Stomach (tissue), 9 donors: Measurements from ENCODE around the gene HS6ST3. TPM values are rescaled to one million over a fixed set of nuclear protein-coding genes. Genes with fewer than 3 reads are reported as not detected.

Source experiments
- DNase-seq, 2 donors: peaks; one replicate each; pipeline versions ENCODE4 v3.0.0 to v3.0.0-alpha.2; 2013 to 2019
- H3K27ac ChIP-seq, 5 donors: fragments of 200-600 bp in 4 of 5; sonication (generic) in 4 of 5; one replicate each; pipeline ENCODE4 v1.5.1; 2013 to 2019; ENCODE audit warnings: mild to moderate bottlenecking in 1 of 5, moderate library complexity in 1 of 5
- H3K27me3 ChIP-seq, 3 donors: fragments of 200-600 bp; sonication (generic); one replicate each; pipeline ENCODE4 v1.5.1; 2017 to 2019; ENCODE audit warnings: mixed run types in 1 of 3
- H3K36me3 ChIP-seq, 4 donors: fragments of 200-600 bp; sonication (generic); 1 replicate in 3 of 4; 2 replicates in 1 of 4; pipeline ENCODE4 v1.5.1; 2016 to 2019
- H3K4me1 ChIP-seq, 4 donors: fragments of 200-600 bp; sonication (generic); one replicate each; pipeline ENCODE4 v1.5.1; 2016 to 2019
- H3K4me3 ChIP-seq, 4 donors: fragments of 200-600 bp; sonication (generic) in 3 of 4; one replicate each; pipeline ENCODE4 v1.5.1; 2016 to 2019; ENCODE audit warnings: mild to moderate bottlenecking in 1 of 4
- H3K9me3 ChIP-seq, 4 donors: fragments of 200-600 bp; sonication (generic); one replicate each; pipeline ENCODE4 v1.5.1; 2016 to 2019
- CTCF ChIP-seq, 7 experiments: fragments of 450-650 bp in 4 of 7; fragments of 200-600 bp in 3 of 7; sonication (generic) in 3 of 7; IDR thresholded peaks; one replicate each; pipeline ENCODE4 v1.5.1; 2016 to 2019; ENCODE audit warnings: antibody characterized with exemption in 7 of 7, control low read depth in 2 of 7, mild to moderate bottlenecking in 1 of 7
- EP300 ChIP-seq: sonication (generic); formaldehyde crosslinking; IDR thresholded peaks from one replicate; pipeline ENCODE4 v1.6.1; 2017; ENCODE audit warnings: antibody characterized with exemption
- POLR2A ChIP-seq, 4 donors: fragments of 450-650 bp; IDR thresholded peaks; one replicate each; pipeline ENCODE4 v1.6.1; 2016; ENCODE audit warnings: antibody characterized with exemption in 4 of 4, control low read depth in 2 of 4, mild to moderate bottlenecking in 1 of 4, moderate library complexity in 1 of 4
- POLR2AphosphoS5 ChIP-seq, 3 donors: sonication (generic); formaldehyde crosslinking; IDR thresholded peaks; one replicate each; pipeline ENCODE4 v1.6.1; 2016; ENCODE audit warnings: antibody characterized with exemption in 3 of 3
- WGBS, 5 donors: extraction: QIAGEN DNeasy Blood & Tissue Kit in 3 of 5; methylation state at CpG; one replicate each; pipeline versions ENCODE4 v1.1.5 to v1.1.7; 2013 to 2018; 5-methylcytosine and 5-hydroxymethylcytosine counted together
- intact Hi-C: fragments of 100-400 bp; cut with DNase I; formaldehyde crosslinking; loops from one replicate; pipeline ENCODE4 v1.15.1; 2023; ENCODE audit warnings: low total_unique reads
- polyA plus RNA-seq, 3 donors: library from polyadenylated mRNA; stranded (reverse); fragments of 200-250 nt; gene quantifications; one replicate each; pipeline ENCODE4 v1.2.3, GENCODE V29; 2013
- total RNA-seq, 5 donors: library from RNA; depleted of rRNA; stranded (reverse); fragments of >200 nt; gene quantifications; one replicate each; pipeline versions ENCODE4 v1.1.0 to v1.2.3, GENCODE V29; 2014 to 2016
- donor health status: healthy with polysubstance abuse.
- donor health status: Bipolar disorder and iron deficiency.
- donor health status: healthy.

Gene HS6ST3
- total and polyA plus RNA-seq, 8 donors = 0.15 to 4.0 (median 0.75) TPM; not detected in 1

- TF ChIP-seq EP300 = no peak
- no peak for TF ChIP-seq POLR2AphosphoS5 (IDR thresholded peaks at IDR 0.05)
- TF ChIP-seq CTCF (IDR thresholded peaks at IDR 0.05) = no peak
- TF ChIP-seq POLR2A (IDR thresholded peaks at IDR 0.05) = no peak
- Histone ChIP-seq H3K9me3 (no peaks in the 10 kb centered on the region), H3K27ac (no peak overlapping the region), H3K27me3 (no peaks in the 10 kb centered on the region), H3K4me3 (no peak overlapping the region), H3K4me1 (no peaks in the 10 kb centered on the region), H3K36me3 (no peaks in the 10 kb centered on the region)
- peak in 1 of 2 donors; percentile 3 for DNase-seq
- intact Hi-C loops = no loop called here
- 72 to 96% (median 81%) methylated on average over 1 of the region's 1 CpG for WGBS, 5 donors
Observed at GRCh38 chr13:96119921-96120320, 30.0 kb downstream of the HS6ST3 start.

- intact Hi-C loops = no loop called here
- H3K27me3 ChIP-seq = no peaks in the 10 kb centered on the region
- H3K36me3 ChIP-seq = no peaks in the 10 kb centered on the region
- peak in 1 of 2 donors; percentile 8 for DNase-seq
- H3K4me3 ChIP-seq = no peak overlapping the region
- TF ChIP-seq CTCF (IDR thresholded peaks at IDR 0.05) (no peak), POLR2AphosphoS5 (IDR thresholded peaks at IDR 0.05) (no peak), POLR2A (IDR thresholded peaks at IDR 0.05) (no peak), EP300 (no peak)
- H3K9me3 ChIP-seq = no peaks in the 10 kb centered on the region
- H3K4me1 ChIP-seq = no peaks in the 10 kb centered on the region
- H3K27ac ChIP-seq = no peak overlapping the region
- WGBS, 5 donors = 47 to 72% (median 63%) methylated on average over 3 of the region's 3 CpGs
Observed at GRCh38 chr13:96130818-96131340, 41.0 kb downstream of the HS6ST3 start.

GRCh38 chr13:96141032-96141431, 51.1 kb downstream of the HS6ST3 start:
- peak in 1 of 2 donors; percentile 46 for DNase-seq
- Histone ChIP-seq H3K27ac (no peak overlapping the region), H3K4me1 (no peaks in the 10 kb centered on the region), H3K4me3 (no peak overlapping the region), H3K36me3 (no peaks in the 10 kb centered on the region), H3K27me3 (no peaks in the 10 kb centered on the region), H3K9me3 (no peaks in the 10 kb centered on the region)
- WGBS, 5 donors = 47 to 75% (median 56%) methylated on average over 3 of the region's 3 CpGs
- intact Hi-C loops = no loop called here
- TF ChIP-seq EP300 (no peak), CTCF (IDR thresholded peaks at IDR 0.05) (no peak), POLR2AphosphoS5 (IDR thresholded peaks at IDR 0.05) (no peak), POLR2A (IDR thresholded peaks at IDR 0.05) (no peak)

- intact Hi-C loops = no loop called here
- DNase-seq = no peak
- H3K4me1 ChIP-seq = no peaks in the 10 kb centered on the region
- H3K9me3 ChIP-seq = no peaks in the 10 kb centered on the region
- no peak overlapping the region for H3K4me3 ChIP-seq
- 89 to 95% (median 94%) methylated on average over 2 of the region's 2 CpGs for WGBS, 5 donors
- H3K27ac ChIP-seq = no peak overlapping the region
- TF ChIP-seq CTCF (IDR thresholded peaks at IDR 0.05) (no peak), POLR2AphosphoS5 (IDR thresholded peaks at IDR 0.05) (no peak), EP300 (no peak), POLR2A (IDR thresholded peaks at IDR 0.05) (no peak)
- no peaks in the 10 kb centered on the region for H3K27me3 ChIP-seq
- no peaks in the 10 kb centered on the region for H3K36me3 ChIP-seq
Observed at GRCh38 chr13:96159725-96160124, 69.8 kb downstream of the HS6ST3 start.
